ENCODE data around the gene RERE.

The RERE gene

GRCh38 chr1:8389958-8390535 is 427.4 kb downstream of the RERE start:
- no peak for DNase-seq (ENCODE audit: low spot score)
- no peak for TF ChIP-seq CTCF (IDR thresholded peaks at IDR 0.05; ENCODE audit: extremely low read depth, insufficient read depth, missing control alignments)
- in situ Hi-C loops (cut with MboI; ENCODE audit: low pct_unique_long_range_greater_than_20kb, low sequenced_read_pairs, unreplicated experiment), result no loop called here

GRCh38 chr1:8388732-8389562 is 428.5 kb downstream of the RERE start:
- in situ Hi-C loops (cut with MboI; ENCODE audit: low pct_unique_long_range_greater_than_20kb, low sequenced_read_pairs, unreplicated experiment), result no loop called here
- TF ChIP-seq CTCF (IDR thresholded peaks at IDR 0.05; ENCODE audit: extremely low read depth, insufficient read depth, missing control alignments), result no peak
- DNase-seq (ENCODE audit: low spot score), result no peak

GRCh38 chr1:8386247-8386646 is 431.2 kb downstream of the RERE start:
- DNase-seq (ENCODE audit: low spot score), result no peak
- in situ Hi-C loops (cut with MboI; ENCODE audit: low pct_unique_long_range_greater_than_20kb, low sequenced_read_pairs, unreplicated experiment), result no loop called here
- no peak for TF ChIP-seq CTCF (IDR thresholded peaks at IDR 0.05; ENCODE audit: extremely low read depth, insufficient read depth, missing control alignments)

- in situ Hi-C loops (cut with MboI; ENCODE audit: low pct_unique_long_range_greater_than_20kb, low sequenced_read_pairs, unreplicated experiment), result no loop called here
These were observed 432.9 kb downstream of the RERE start for GRCh38 chr1:8384577-8384976.

GRCh38 chr1:8384088-8384487 is 433.4 kb downstream of the RERE start:
- no peak for TF ChIP-seq CTCF (IDR thresholded peaks at IDR 0.05; ENCODE audit: extremely low read depth, insufficient read depth, missing control alignments)
- in situ Hi-C loops (cut with MboI; ENCODE audit: low pct_unique_long_range_greater_than_20kb, low sequenced_read_pairs, unreplicated experiment), result no loop called here

More at GRCh38 chr1:8384577-8384976, 432.9 kb downstream of the RERE start:
- TF ChIP-seq CTCF (IDR thresholded peaks at IDR 0.05; ENCODE audit: extremely low read depth, insufficient read depth, missing control alignments), result no peak
- no peak for DNase-seq (ENCODE audit: low spot score)

GRCh38 chr1:8382608-8383505 is 434.6 kb downstream of the RERE start:
- no peak for DNase-seq (ENCODE audit: low spot score)
- in situ Hi-C loops (cut with MboI; ENCODE audit: low pct_unique_long_range_greater_than_20kb, low sequenced_read_pairs, unreplicated experiment), result no loop called here

More at GRCh38 chr1:8384088-8384487, 433.4 kb downstream of the RERE start:
- DNase-seq (ENCODE audit: low spot score), result no peak

More at GRCh38 chr1:8382608-8383505, 434.6 kb downstream of the RERE start:
- TF ChIP-seq CTCF (IDR thresholded peaks at IDR 0.05; ENCODE audit: extremely low read depth, insufficient read depth, missing control alignments), result no peak

Data from GM13977 (cell line).